Neural cell (in vitro differentiated cells): ENCODE measurements around the gene ATL2. TPM values are rescaled to one million over a fixed set of nuclear protein-coding genes. Genes with fewer than 3 reads are reported as not detected.
"Not testable (repeated sequence)": the region's sequence is repeated elsewhere in the genome, so short reads cannot be mapped to it uniquely, and the experiment has no call there.

Source experiments
- H2AFZ ChIP-seq: fragments of 200-600, 300-800 bp; sonication (generic), shearing (Covaris generic); 2 replicates; pipeline ENCODE4 v1.6.0; 2014; ENCODE audit warnings: low read depth, mild to moderate bottlenecking, antibody characterized with exemption, low read length, moderate library complexity
- H3F3A ChIP-seq: fragments of 200-600 bp; shearing (Covaris generic); 2 replicates; pipeline ENCODE4 v1.6.1; 2016; ENCODE audit warnings: mild to moderate bottlenecking, moderate library complexity, mixed read lengths, antibody characterized with exemption, low read length; ENCODE audit not compliant: insufficient read depth, poor library complexity, severe bottlenecking
- H3K27ac ChIP-seq: fragments of 200-600, 300-800 bp; sonication (generic), shearing (Covaris generic); 2 replicates; pipeline ENCODE4 v1.5.1; 2014; ENCODE audit warnings: mild to moderate bottlenecking, low read length, moderate library complexity
- H3K27me3 ChIP-seq: fragments of 300-800, 200-600 bp; sonication (generic), shearing (Covaris generic); 2 replicates; pipeline ENCODE4 v1.6.0; 2014; ENCODE audit warnings: mild to moderate bottlenecking, low read depth, low read length, moderate library complexity; ENCODE audit not compliant: insufficient read depth
- H3K36me3 ChIP-seq: fragments of 300-800, 200-600 bp; sonication (generic), shearing (Covaris generic); 2 replicates; pipeline ENCODE4 v1.5.1; 2014; ENCODE audit warnings: mild to moderate bottlenecking, antibody characterized with exemption, low read length, moderate library complexity; ENCODE audit not compliant: insufficient read depth
- H3K4me2 ChIP-seq: fragments of 300-800, 200-600 bp; sonication (generic), shearing (Covaris generic); 2 replicates; pipeline ENCODE4 v1.6.0; 2014; ENCODE audit warnings: mild to moderate bottlenecking, low read length
- H3K4me3 ChIP-seq: fragments of 300-800, 200-600 bp; sonication (generic), shearing (Covaris generic); 2 replicates; pipeline ENCODE4 v1.5.1; 2014; ENCODE audit warnings: mild to moderate bottlenecking, low read length, moderate library complexity
- H3K79me2 ChIP-seq: fragments of 200-600 bp; shearing (Covaris generic); replicated peaks from 2 replicates; pipeline ENCODE4 v1.6.0; 2014; ENCODE audit warnings: mild to moderate bottlenecking, low read length, moderate library complexity; ENCODE audit not compliant: insufficient read depth
- H3K9ac ChIP-seq: fragments of 300-800, 200-600 bp; sonication (generic), shearing (Covaris generic); 2 replicates; pipeline ENCODE4 v1.6.1; 2016; ENCODE audit warnings: mild to moderate bottlenecking, low read length, mixed read lengths
- H3K9me2 ChIP-seq: fragments of 200-600 bp; shearing (Covaris generic); 2 replicates; pipeline ENCODE4 v1.6.1; 2016; ENCODE audit warnings: mild to moderate bottlenecking, low read length, mixed read lengths; ENCODE audit not compliant: insufficient read depth
- H3K9me3 ChIP-seq: fragments of 200-600, 300-800 bp; sonication (generic), shearing (Covaris generic); 2 replicates; pipeline ENCODE4 v1.6.1; 2016; ENCODE audit warnings: mild to moderate bottlenecking, mixed run types, low read length, moderate library complexity, mixed read lengths
- H4K20me1 ChIP-seq: fragments of 200-600 bp; shearing (Covaris generic); 2 replicates; pipeline ENCODE4 v1.6.1; 2016; ENCODE audit warnings: mild to moderate bottlenecking, mixed run types; ENCODE audit not compliant: insufficient read depth
- EP300 ChIP-seq: fragments of 450-650 bp; conservative IDR thresholded peaks from 2 replicates; pipeline ENCODE4 v1.6.1; 2014; ENCODE audit warnings: antibody characterized with exemption, mild to moderate bottlenecking, moderate library complexity; ENCODE audit not compliant: poor library complexity, severe bottlenecking
- EZH2 ChIP-seq: fragments of 200-600, 300-800 bp; shearing (Covaris generic), sonication (generic); IDR thresholded peaks from 2 replicates; pipeline ENCODE4 v1.6.1; 2014; ENCODE audit warnings: antibody characterized with exemption, low read length, borderline replicate concordance, mild to moderate bottlenecking; ENCODE audit not compliant: insufficient read depth, poor library complexity, severe bottlenecking
- MXI1 ChIP-seq: fragments of 450-650 bp; conservative IDR thresholded peaks from 2 replicates; pipeline ENCODE4 v1.6.1; 2014; ENCODE audit warnings: antibody characterized with exemption, mild to moderate bottlenecking; ENCODE audit not compliant: poor library complexity, severe bottlenecking
- POLR2AphosphoS5 ChIP-seq: IDR thresholded peaks from 2 replicates; pipeline ENCODE4 v1.6.1; 2012
- RAD21 ChIP-seq: fragments of 450-650 bp; conservative IDR thresholded peaks from 2 replicates; pipeline ENCODE4 v1.6.1; 2014; ENCODE audit warnings: antibody characterized with exemption, mild to moderate bottlenecking, moderate library complexity
- REST ChIP-seq: IDR thresholded peaks from 2 replicates; pipeline ENCODE4 v1.6.1; 2012; ENCODE audit warnings: borderline replicate concordance
- SMC3 ChIP-seq: fragments of 450-650 bp; conservative IDR thresholded peaks from 2 replicates; pipeline ENCODE4 v1.6.1; 2014; ENCODE audit warnings: antibody characterized with exemption, mild to moderate bottlenecking, moderate library complexity; ENCODE audit not compliant: poor library complexity
- TAF1 ChIP-seq: IDR thresholded peaks from 2 replicates; pipeline ENCODE4 v1.6.1; 2012; ENCODE audit warnings: low read depth
- polyA plus RNA-seq: library from polyadenylated mRNA; depleted of rRNA; stranded (reverse); fragments of >200 nt; gene quantifications from 2 replicates; pipeline ENCODE4 v1.2.3, GENCODE V29; 2014
- TF ChIP-seq, protein P1 (sequence below): fragments of 450-650 bp; IDR thresholded peaks from 2 replicates; pipeline ENCODE4 v1.5.1; 2014; ENCODE audit warnings: antibody characterized with exemption, mild to moderate bottlenecking, moderate library complexity; ENCODE audit not compliant: poor library complexity, severe bottlenecking

The ATL2 gene
- polyA plus RNA-seq, 1 donor from 2014 or later = 66.8 TPM

- H3K4me3 ChIP-seq, H3F3A ChIP-seq, H2AFZ ChIP-seq, H3K4me2 ChIP-seq, H4K20me1 ChIP-seq, H3K79me2 ChIP-seq, H3K9me2 ChIP-seq, H3K36me3 ChIP-seq, H3K27ac ChIP-seq, H3K9ac ChIP-seq, H3K9me3 ChIP-seq, H3K27me3 ChIP-seq: not testable (repeated sequence)
Observed at GRCh38 chr2:38257680-38258079, 119.4 kb downstream of the ATL2 start.

- Histone ChIP-seq H3K27ac (no peak overlapping the region), H3K27me3 (no peaks in the 10 kb centered on the region), H3F3A (no peaks in the 10 kb centered on the region), H2AFZ (no peak overlapping the region), H3K79me2 (no peaks in the 10 kb centered on the region), H3K9ac (no peak overlapping the region), H3K36me3 (no peaks in the 10 kb centered on the region), H3K9me2 (no peaks in the 10 kb centered on the region), H4K20me1 (no peaks in the 10 kb centered on the region), H3K4me3 (no peak overlapping the region), H3K9me3 (no peaks in the 10 kb centered on the region), H3K4me2 (no peak overlapping the region)
- TF ChIP-seq SMC3 = no peak
- no peak for TF ChIP-seq EZH2
- no peak for TF ChIP-seq EP300
- no peak for TF ChIP-seq RAD21
- no peak for TF ChIP-seq TAF1
- TF ChIP-seq REST = no peak
- TF ChIP-seq, protein P1, sequence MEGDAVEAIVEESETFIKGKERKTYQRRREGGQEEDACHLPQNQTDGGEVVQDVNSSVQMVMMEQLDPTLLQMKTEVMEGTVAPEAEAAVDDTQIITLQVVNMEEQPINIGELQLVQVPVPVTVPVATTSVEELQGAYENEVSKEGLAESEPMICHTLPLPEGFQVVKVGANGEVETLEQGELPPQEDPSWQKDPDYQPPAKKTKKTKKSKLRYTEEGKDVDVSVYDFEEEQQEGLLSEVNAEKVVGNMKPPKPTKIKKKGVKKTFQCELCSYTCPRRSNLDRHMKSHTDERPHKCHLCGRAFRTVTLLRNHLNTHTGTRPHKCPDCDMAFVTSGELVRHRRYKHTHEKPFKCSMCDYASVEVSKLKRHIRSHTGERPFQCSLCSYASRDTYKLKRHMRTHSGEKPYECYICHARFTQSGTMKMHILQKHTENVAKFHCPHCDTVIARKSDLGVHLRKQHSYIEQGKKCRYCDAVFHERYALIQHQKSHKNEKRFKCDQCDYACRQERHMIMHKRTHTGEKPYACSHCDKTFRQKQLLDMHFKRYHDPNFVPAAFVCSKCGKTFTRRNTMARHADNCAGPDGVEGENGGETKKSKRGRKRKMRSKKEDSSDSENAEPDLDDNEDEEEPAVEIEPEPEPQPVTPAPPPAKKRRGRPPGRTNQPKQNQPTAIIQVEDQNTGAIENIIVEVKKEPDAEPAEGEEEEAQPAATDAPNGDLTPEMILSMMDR = no peak
- TF ChIP-seq POLR2AphosphoS5 = no peak
- no peak for TF ChIP-seq MXI1
Observed at GRCh38 chr2:38256610-38257009, 120.5 kb downstream of the ATL2 start.

- no peaks in the 10 kb centered on the region for H3K79me2 ChIP-seq
- no peak overlapping the region for H3K27ac ChIP-seq
- no peaks in the 10 kb centered on the region for H3K9me2 ChIP-seq
- H2AFZ ChIP-seq = no peak overlapping the region
- H3K4me2 ChIP-seq = no peak overlapping the region
- no peak for TF ChIP-seq EP300
- TF ChIP-seq REST = no peak
- no peak for TF ChIP-seq POLR2AphosphoS5
- TF ChIP-seq, protein P1 = no peak
- no peak for TF ChIP-seq TAF1
- no peak for TF ChIP-seq SMC3
- no peak for TF ChIP-seq MXI1
- TF ChIP-seq EZH2 = no peak
- TF ChIP-seq RAD21 = no peak
- no peaks in the 10 kb centered on the region for H3F3A ChIP-seq
- H3K9me3 ChIP-seq = no peaks in the 10 kb centered on the region
- no peaks in the 10 kb centered on the region for H3K27me3 ChIP-seq
- H3K4me3 ChIP-seq = no peak overlapping the region
- no peak overlapping the region for H3K9ac ChIP-seq
- no peaks in the 10 kb centered on the region for H4K20me1 ChIP-seq
- H3K36me3 ChIP-seq = no peaks in the 10 kb centered on the region
Observed at GRCh38 chr2:38255211-38255610, 121.9 kb downstream of the ATL2 start.
